Measurements from ENCODE around the gene KLK1.

Gene KLK1

GRCh38 chr19:50823389-50824042 lies at the start of gene KLK1:
TSS of gene KLK1 (minus strand) at chr19:50823787. CDS start at chr19:50823748, 39 bp downstream.
- DNase-seq (ENCODE audit: extremely low read depth in 1 of 2, low read depth in 1 of 2), result no peak

- no peak for DNase-seq (ENCODE audit: extremely low read depth in 1 of 2, low read depth in 1 of 2)
Measured at GRCh38 chr19:50873056-50873455, 49.5 kb upstream of the KLK1 start, which contains the start of gene KLK2. TSS of gene KLK2 (plus strand) at chr19:50873439. CDS start at chr19:50873474, 35 bp downstream.

GRCh38 chr19:50870417-50871089 lies 47.0 kb upstream of the KLK1 start:
- peak in 1 of 2 donors; percentile 13 for DNase-seq (ENCODE audit: extremely low read depth in 1 of 2, low read depth in 1 of 2)

GRCh38 chr19:50869479-50869878 lies 45.9 kb upstream of the KLK1 start:
- no peak for DNase-seq (ENCODE audit: extremely low read depth in 1 of 2, low read depth in 1 of 2)

GRCh38 chr19:50861496-50862286 lies 38.1 kb upstream of the KLK1 start:
- no peak for DNase-seq (ENCODE audit: extremely low read depth in 1 of 2, low read depth in 1 of 2)

- no peak for DNase-seq (ENCODE audit: extremely low read depth in 1 of 2, low read depth in 1 of 2)
Measured at GRCh38 chr19:50861010-50861409, 37.4 kb upstream of the KLK1 start.

- no peak for DNase-seq (ENCODE audit: extremely low read depth in 1 of 2, low read depth in 1 of 2)
Measured at GRCh38 chr19:50859849-50860248, 36.3 kb upstream of the KLK1 start.

GRCh38 chr19:50858886-50859285 lies 35.3 kb upstream of the KLK1 start:
- no peak for DNase-seq (ENCODE audit: extremely low read depth in 1 of 2, low read depth in 1 of 2)

GRCh38 chr19:50857366-50857765 lies 33.8 kb upstream of the KLK1 start:
- DNase-seq (ENCODE audit: extremely low read depth in 1 of 2, low read depth in 1 of 2), result no peak

GRCh38 chr19:50854636-50855410 lies 31.2 kb upstream of the KLK1 start, which contains the start of gene KLK3:
TSS of gene KLK3 (plus strand) at chr19:50854915. CDS start at chr19:50854956, 41 bp downstream.
- no peak for DNase-seq (ENCODE audit: extremely low read depth in 1 of 2, low read depth in 1 of 2)

- DNase-seq (ENCODE audit: extremely low read depth in 1 of 2, low read depth in 1 of 2), result no peak
Measured at GRCh38 chr19:50851620-50852019, 28.0 kb upstream of the KLK1 start.

GRCh38 chr19:50850738-50851137 lies 27.2 kb upstream of the KLK1 start:
- no peak for DNase-seq (ENCODE audit: extremely low read depth in 1 of 2, low read depth in 1 of 2)

- DNase-seq (ENCODE audit: extremely low read depth in 1 of 2, low read depth in 1 of 2), result no peak
Measured at GRCh38 chr19:50844296-50844935, 20.8 kb upstream of the KLK1 start.

GRCh38 chr19:50843701-50844221 lies 20.2 kb upstream of the KLK1 start:
- DNase-seq (ENCODE audit: extremely low read depth in 1 of 2, low read depth in 1 of 2), result no peak

- DNase-seq (ENCODE audit: extremely low read depth in 1 of 2, low read depth in 1 of 2), result no peak
Measured at GRCh38 chr19:50843205-50843604, 19.6 kb upstream of the KLK1 start.

- DNase-seq (ENCODE audit: extremely low read depth in 1 of 2, low read depth in 1 of 2), result no peak
Measured at GRCh38 chr19:50842130-50842529, 18.5 kb upstream of the KLK1 start.

- DNase-seq (ENCODE audit: extremely low read depth in 1 of 2, low read depth in 1 of 2), result no peak
Measured at GRCh38 chr19:50839712-50840655, 16.4 kb upstream of the KLK1 start.

- DNase-seq (ENCODE audit: extremely low read depth in 1 of 2, low read depth in 1 of 2), result no peak
Measured at GRCh38 chr19:50838239-50838638, 14.7 kb upstream of the KLK1 start.

GRCh38 chr19:50837300-50837699 lies 13.7 kb upstream of the KLK1 start:
- DNase-seq (ENCODE audit: extremely low read depth in 1 of 2, low read depth in 1 of 2), result no peak

Data from stimulated activated CD8-positive, alpha-beta memory T cell treated with anti-CD3 and anti-CD28 coated beads, Interleukin-7, amount 100 ng/mL, for 48 hours (primary cell).